ENCODE data around the gene ZDHHC14. TPM values are rescaled to one million over a fixed set of nuclear protein-coding genes. Genes with fewer than 3 reads are reported as not detected.
"Not testable (repeated sequence)": the region's sequence is repeated elsewhere in the genome, so short reads cannot be mapped to it uniquely, and the experiment has no call there.

The ZDHHC14 gene
- total and polyA plus RNA-seq, 12 donors = 7.7 to 31.2 (median 15.2) TPM

DNA sequence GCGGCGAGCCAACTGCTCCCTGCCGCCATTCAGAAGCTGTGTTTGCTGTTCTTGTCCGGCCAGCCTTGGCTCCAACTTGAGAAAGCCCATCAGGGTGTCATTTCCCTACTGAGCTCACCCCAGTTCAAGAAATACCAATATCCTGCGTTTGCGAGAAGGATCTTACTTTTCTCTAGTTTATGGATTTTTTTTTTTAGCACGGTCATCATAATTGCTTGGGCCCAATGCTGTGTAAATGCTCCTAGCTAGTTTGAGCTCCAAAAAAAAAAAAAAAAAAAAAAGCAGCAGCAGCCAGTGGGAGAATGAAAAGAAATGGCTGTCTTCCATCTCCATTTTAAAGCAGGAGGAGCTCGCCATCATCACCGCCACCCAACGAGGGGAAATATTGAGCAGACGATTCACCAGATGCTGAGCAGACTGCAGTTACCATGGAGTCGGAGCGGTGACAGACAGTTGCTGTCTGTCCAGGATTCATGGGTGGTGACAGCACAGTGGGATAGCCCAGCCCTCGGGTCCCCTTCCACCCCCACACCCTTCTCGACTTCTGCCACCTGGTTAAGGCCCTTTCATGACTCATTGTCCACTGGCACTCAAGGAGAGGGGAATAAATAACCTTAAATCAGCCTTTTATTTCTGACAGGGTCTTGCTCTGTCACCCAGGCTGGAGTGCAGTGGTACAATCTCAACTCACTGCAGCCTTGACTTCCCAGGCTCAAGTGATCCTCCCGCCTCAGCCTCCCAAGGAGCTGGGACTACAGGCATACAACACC, 309.6 kb downstream of the ZDHHC14 start:
- no peaks in the 10 kb centered on the region for H3K9me3 ChIP-seq
- WGBS, 2 donors = 86% methylated on average over 16 of the region's 16 CpGs
- no peaks in the 10 kb centered on the region for H3K36me3 ChIP-seq
- no peak for ATAC-seq
- H3K27me3 ChIP-seq = no peaks in the 10 kb centered on the region
- TF ChIP-seq CTCF (IDR thresholded peaks at IDR 0.05) = no peak
- DNase-seq = no peak
- intact Hi-C loops (cut with DNase I) = loop anchor here in 1 of 10 donors (10.0 kb wide), 1 partner anchor 184 kb away; no protein-coding TSS in a partner anchor
- no peak overlapping the region for H3K27ac ChIP-seq
- H3K4me3 ChIP-seq = no peak overlapping the region
- peaks cover 0 to 40% (median 20%) of the 10 kb centered on the region in 9 donors for H3K4me1 ChIP-seq

GRCh38 chr6:157691621-157692020, 310.6 kb downstream of the ZDHHC14 start:
- not testable (repeated sequence) for DNase-seq, H3K4me3 ChIP-seq, H3K36me3 ChIP-seq, H3K27ac ChIP-seq, H3K27me3 ChIP-seq, H3K9me3 ChIP-seq, ATAC-seq
- intact Hi-C loops (cut with DNase I) = loop anchor here in 1 of 10 donors (10.0 kb wide), 1 partner anchor 183 kb away; no protein-coding TSS in a partner anchor
- peaks cover 0 to 40% (median 20%) of the 10 kb centered on the region in 9 donors for H3K4me1 ChIP-seq
- 92 to 98% methylated on average over 10 of the region's 10 CpGs for WGBS, 2 donors

- intact Hi-C loops (cut with DNase I) = loop anchor here in 1 of 10 donors (10.0 kb wide), 1 partner anchor 181 kb away; no protein-coding TSS in a partner anchor
- no peaks in the 10 kb centered on the region for H3K36me3 ChIP-seq
- H3K9me3 ChIP-seq = peaks cover 0 to 15% (median 0%) of the 10 kb centered on the region in 11 donors
- H3K4me1 ChIP-seq = peaks cover 0 to 33% (median 16%) of the 10 kb centered on the region in 9 donors
- peak overlapping the region in 7 of 10 donors; percentile 22 to 81 (median 62) for H3K27ac ChIP-seq
- DNase-seq = peak; percentile 69 to 72
- WGBS, 2 donors = 16 to 25% methylated on average over 7 of the region's 7 CpGs
- H3K27me3 ChIP-seq = no peaks in the 10 kb centered on the region
- TF ChIP-seq CTCF (IDR thresholded peaks at IDR 0.05) = no peak
- no peak overlapping the region for H3K4me3 ChIP-seq
- peak; percentile 80 to 96 (median 88) for ATAC-seq
Observed at GRCh38 chr6:157693867-157694266, 312.9 kb downstream of the ZDHHC14 start.

DNA sequence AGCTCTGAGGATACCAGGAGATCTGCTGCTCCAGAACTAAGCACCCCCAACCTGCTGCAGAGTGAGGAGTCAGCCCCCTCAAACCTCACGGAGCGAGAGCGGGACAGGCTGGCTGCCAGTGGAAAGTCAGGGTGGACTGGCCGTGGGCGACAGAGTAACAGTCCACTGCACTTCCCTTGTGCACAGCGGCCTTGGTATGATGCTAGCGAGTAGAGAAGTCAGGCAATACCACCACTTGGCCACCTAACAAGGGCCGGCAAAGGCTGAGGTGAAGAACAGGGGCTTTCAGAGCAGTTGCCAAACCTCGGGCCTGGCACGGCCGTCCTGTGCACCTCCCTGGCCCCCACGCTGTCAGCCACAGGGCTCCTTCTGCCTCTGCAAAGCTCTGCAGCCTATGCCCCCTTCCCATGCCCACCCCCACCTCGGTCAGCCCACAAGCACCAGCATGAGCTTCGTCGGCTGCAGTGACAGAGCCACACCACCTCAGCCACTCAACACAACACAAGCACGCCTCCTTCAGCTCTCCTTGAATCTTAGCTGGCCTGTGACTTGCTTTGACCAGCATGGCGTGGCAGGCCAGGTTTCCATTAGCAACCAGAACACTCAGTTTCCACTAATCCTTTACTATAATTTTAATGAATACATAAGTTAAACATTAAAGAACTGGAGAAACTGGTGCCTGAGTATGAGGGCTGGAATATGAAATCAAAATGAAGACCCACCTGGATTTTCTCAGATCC, 314.5 kb downstream of the ZDHHC14 start:
- Histone ChIP-seq H3K4me3 (no peak overlapping the region), H3K9me3 (peaks cover 0 to 16% (median 0%) of the 10 kb centered on the region in 11 donors), H3K27ac (no peak overlapping the region), H3K36me3 (no peaks in the 10 kb centered on the region), H3K27me3 (no peaks in the 10 kb centered on the region), H3K4me1 (peaks cover 0 to 26% (median 16%) of the 10 kb centered on the region in 9 donors)
- no peak for ATAC-seq
- WGBS, 2 donors = 87 to 92% methylated on average over 17 of the region's 17 CpGs
- intact Hi-C loops (cut with DNase I) = loop anchor here in 1 of 10 donors (10.0 kb wide), 1 partner anchor 179 kb away; no protein-coding TSS in a partner anchor
- DNase-seq = no peak
- TF ChIP-seq CTCF (IDR thresholded peaks at IDR 0.05) = no peak

Data from heart right ventricle (tissue), 16 donors.